Measurements from ENCODE around the gene SNX4. TPM values are rescaled to one million over a fixed set of nuclear protein-coding genes. Genes with fewer than 3 reads are reported as not detected.
A peak's percentile ranks its signal among the peaks of the same experiment; 100 is the strongest.

Gene SNX4
- total RNA-seq (10 to 100 TPM; 33.2 to 40.1 TPM), polyA plus RNA-seq (ENCODE audit: insufficient read length in 6 of 6) (10 to 100 TPM; 52.4 to 67.3 (median 55.7) TPM)
- long read RNA-seq, donor 1, transcript SNX4-201 (14 exons, 2,513 nt) = major isoform, 17 of 26 reads
- long read RNA-seq, donor 1, partial matches to known transcripts = 8 of 26 reads
- long read RNA-seq, donor 1, other reads (novel, unspliced or antisense) = 0 of 26 reads
- long read RNA-seq, donor 2, transcript SNX4-201 (14 exons, 2,513 nt) = major isoform, 5 of 7 reads
- long read RNA-seq, donor 2, partial matches to known transcripts = 0 of 7 reads
- long read RNA-seq, donor 2, other reads (novel, unspliced or antisense) = 0 of 7 reads
- long read RNA-seq, donor 3, transcript SNX4-201 (14 exons, 2,513 nt) = major isoform, 8 of 9 reads
- long read RNA-seq, donor 3, partial matches to known transcripts = 0 of 9 reads
- long read RNA-seq, donor 3, other reads (novel, unspliced or antisense) = 0 of 9 reads
- long read RNA-seq, donor 4, transcript SNX4-201 (14 exons, 2,513 nt) = major isoform, 11 of 16 reads
- long read RNA-seq, donor 4, partial matches to known transcripts = 3 of 16 reads
- long read RNA-seq, donor 4, other reads (novel, unspliced or antisense) = 2 of 16 reads
- long read RNA-seq, donor 5, transcript SNX4-201 (14 exons, 2,513 nt) = major isoform, 15 of 15 reads
- long read RNA-seq, donor 5, partial matches to known transcripts = 0 of 15 reads
- long read RNA-seq, donor 5, other reads (novel, unspliced or antisense) = 0 of 15 reads
- long read RNA-seq, donor 6, transcript SNX4-201 (14 exons, 2,513 nt) = major isoform, 19 of 25 reads
- long read RNA-seq, donor 6, partial matches to known transcripts = 6 of 25 reads
- long read RNA-seq, donor 6, other reads (novel, unspliced or antisense) = 0 of 25 reads
- long read RNA-seq, donor 7, transcript SNX4-201 (14 exons, 2,513 nt) = major isoform, 19 of 19 reads
- long read RNA-seq, donor 7, partial matches to known transcripts = 0 of 19 reads
- long read RNA-seq, donor 7, other reads (novel, unspliced or antisense) = 0 of 19 reads
- long read RNA-seq, donor 8, transcript SNX4-201 (14 exons, 2,513 nt) = major isoform, 12 of 12 reads
- long read RNA-seq, donor 8, partial matches to known transcripts = 0 of 12 reads
- long read RNA-seq, donor 8, other reads (novel, unspliced or antisense) = 0 of 12 reads
- long read RNA-seq, donor 9 = 0 reads
- long read RNA-seq, donor 10, partial matches to known transcripts = 1 of 7 reads
- long read RNA-seq, donor 10, other reads (novel, unspliced or antisense) = 2 of 7 reads
- long read RNA-seq, donor 11, transcript SNX4-201 (14 exons, 2,513 nt) = major isoform, 15 of 23 reads
- long read RNA-seq, donor 11, partial matches to known transcripts = 8 of 23 reads
- long read RNA-seq, donor 11, other reads (novel, unspliced or antisense) = 0 of 23 reads
- long read RNA-seq, donor 12, transcript SNX4-201 (14 exons, 2,513 nt) = major isoform, 15 of 15 reads
- long read RNA-seq, donor 12, partial matches to known transcripts = 0 of 15 reads
- long read RNA-seq, donor 12, other reads (novel, unspliced or antisense) = 0 of 15 reads

GRCh38 chr3:125519678-125520562 is at the start of gene SNX4:
SNX4 (minus strand) TSS chr3:125520202; CDS start chr3:125520172, 30 bp downstream.
- H3K4me1 ChIP-seq = peaks cover 3 to 28% of the 10 kb centered on the region in 2 donors
- intact Hi-C loops (cut with DNase I) = no loop called here
- peaks cover 0 to 14% of the 10 kb centered on the region in 2 donors for H3K36me3 ChIP-seq
- peak within 1 kb of the TSS; percentile 78 to 86 for H3K27ac ChIP-seq
- H3K9me3 ChIP-seq = no peaks in the 10 kb centered on the region
- peak; percentile 87 to 99 (median 96) for DNase-seq
- peak; percentile 99 for ATAC-seq
- peak within 1 kb of the TSS; percentile 80 to 85 for H3K4me3 ChIP-seq
- no peak for TF ChIP-seq CTCF (IDR thresholded peaks at IDR 0.05)
- H3K27me3 ChIP-seq = no peaks in the 10 kb centered on the region

GRCh38 chr3:125556314-125556713 is 36.3 kb upstream of the SNX4 start:
- DNase-seq = no peak

GRCh38 chr3:125552401-125552800 is 32.4 kb upstream of the SNX4 start:
- intact Hi-C loops (cut with DNase I) = no loop called here
- H3K27me3 ChIP-seq = no peaks in the 10 kb centered on the region
- DNase-seq = no peak
- H3K4me1 ChIP-seq = no peaks in the 10 kb centered on the region
- TF ChIP-seq CTCF (IDR thresholded peaks at IDR 0.05) = no peak
- peaks cover 0 to 55% of the 10 kb centered on the region in 2 donors for H3K36me3 ChIP-seq
- no peak overlapping the region for H3K27ac ChIP-seq
- no peaks in the 10 kb centered on the region for H3K9me3 ChIP-seq
- no peak for ATAC-seq
- H3K4me3 ChIP-seq = no peak overlapping the region

More at GRCh38 chr3:125556314-125556713, 36.3 kb upstream of the SNX4 start:
- intact Hi-C loops (cut with DNase I) = no loop called here
- Histone ChIP-seq H3K4me3 (no peak overlapping the region), H3K4me1 (no peaks in the 10 kb centered on the region), H3K27ac (no peak overlapping the region), H3K36me3 (peaks cover 0 to 67% of the 10 kb centered on the region in 2 donors), H3K9me3 (no peaks in the 10 kb centered on the region), H3K27me3 (no peaks in the 10 kb centered on the region)
- no peak for ATAC-seq
- no peak for TF ChIP-seq CTCF (IDR thresholded peaks at IDR 0.05)

- peaks cover 0 to 41% of the 10 kb centered on the region in 2 donors for H3K36me3 ChIP-seq
- no peak for TF ChIP-seq CTCF (IDR thresholded peaks at IDR 0.05)
- H3K27me3 ChIP-seq = no peaks in the 10 kb centered on the region
- H3K4me3 ChIP-seq = no peak overlapping the region
- H3K4me1 ChIP-seq = no peaks in the 10 kb centered on the region
- no peak for ATAC-seq
- DNase-seq = no peak
- no peaks in the 10 kb centered on the region for H3K9me3 ChIP-seq
- no peak overlapping the region for H3K27ac ChIP-seq
- intact Hi-C loops (cut with DNase I) = no loop called here
Observed at GRCh38 chr3:125528920-125529319, 8.9 kb upstream of the SNX4 start.

Data from left lung (tissue), 14 donors.